Jurkat, Clone E6-1 (cell line): ENCODE results near the gene MLLT1.
A peak's percentile ranks its signal among the peaks of the same experiment; 100 is the strongest.

Experiments
- DNase-seq: peaks from one replicate; pipeline ENCODE4 v3.0.0-alpha.2; 2011; ENCODE audit warnings: low read depth, low spot score
- H3K4me3 ChIP-seq: 2 replicates; pipeline ENCODE4 v1.5.1; 2011; ENCODE audit warnings: mild to moderate bottlenecking, low read length, control low read depth, moderate library complexity

The MLLT1 gene

GRCh38 chr19:6239871-6240676 is 39.7 kb downstream of the MLLT1 start:
- no peak for DNase-seq

GRCh38 chr19:6239401-6239844 is 40.4 kb downstream of the MLLT1 start:
- DNase-seq = no peak
- H3K4me3 ChIP-seq = no peak overlapping the region

More at GRCh38 chr19:6239871-6240676, 39.7 kb downstream of the MLLT1 start:
- H3K4me3 ChIP-seq = no peak overlapping the region

GRCh38 chr19:6238643-6239281 is 41.0 kb downstream of the MLLT1 start:
- DNase-seq = no peak

GRCh38 chr19:6238256-6238642 is 41.5 kb downstream of the MLLT1 start:
- peak overlapping the region; percentile 15 for H3K4me3 ChIP-seq
- peak; percentile 91 for DNase-seq

More at GRCh38 chr19:6238643-6239281, 41.0 kb downstream of the MLLT1 start:
- peak overlapping the region; percentile 15; the same call in 1 of the 2 replicates for H3K4me3 ChIP-seq

GRCh38 chr19:6236310-6237291 is 43.2 kb downstream of the MLLT1 start:
- no peak overlapping the region for H3K4me3 ChIP-seq
- DNase-seq = no peak

- DNase-seq = no peak
- H3K4me3 ChIP-seq = no peak overlapping the region
Measured at GRCh38 chr19:6235031-6235951, 44.5 kb downstream of the MLLT1 start.

GRCh38 chr19:6234527-6234926 is 45.2 kb downstream of the MLLT1 start:
- no peak overlapping the region for H3K4me3 ChIP-seq
- no peak for DNase-seq

GRCh38 chr19:6233827-6234511 is 45.8 kb downstream of the MLLT1 start:
- H3K4me3 ChIP-seq = no peak overlapping the region
- DNase-seq = no peak

- H3K4me3 ChIP-seq = no peak overlapping the region
- no peak for DNase-seq
Measured at GRCh38 chr19:6233056-6233826, 46.5 kb downstream of the MLLT1 start.

GRCh38 chr19:6232601-6233055 is 47.1 kb downstream of the MLLT1 start:
- H3K4me3 ChIP-seq = no peak overlapping the region
- DNase-seq = no peak

- DNase-seq = peak; percentile 21
- no peak overlapping the region for H3K4me3 ChIP-seq
Measured at GRCh38 chr19:6230991-6231448, 48.8 kb downstream of the MLLT1 start.

- DNase-seq = no peak
- H3K4me3 ChIP-seq = no peak overlapping the region
Measured at GRCh38 chr19:6229951-6230712, 49.6 kb downstream of the MLLT1 start.

- H3K4me3 ChIP-seq = no peak overlapping the region
- DNase-seq = no peak
Measured at GRCh38 chr19:6229216-6229913, 50.4 kb downstream of the MLLT1 start.

- no peak overlapping the region for H3K4me3 ChIP-seq
Measured at GRCh38 chr19:6228551-6229215, 51.1 kb downstream of the MLLT1 start.

GRCh38 chr19:6227936-6228325 is 51.8 kb downstream of the MLLT1 start:
- no peak overlapping the region for H3K4me3 ChIP-seq

More at GRCh38 chr19:6228551-6229215, 51.1 kb downstream of the MLLT1 start:
- DNase-seq = no peak

More at GRCh38 chr19:6227936-6228325, 51.8 kb downstream of the MLLT1 start:
- no peak for DNase-seq
